GM12891 (cell line): ENCODE results near the gene CPO.

ENCODE experiments used
- DNase-seq: peaks from one replicate; pipeline ENCODE4 v3.0.0; 2011; ENCODE audit warnings: low spot score; ENCODE audit not compliant: insufficient read length
- FAIRE-seq: peaks from 2 replicates; lab custom pipeline; 2011; peaks lifted over from hg19 to GRCh38; lab: Jason Lieb, UNC
- PAX5 ChIP-seq: IDR thresholded peaks from 2 replicates; pipeline ENCODE4 v1.6.1; 2011; ENCODE audit warnings: low read length, moderate library complexity, mild to moderate bottlenecking; ENCODE audit not compliant: insufficient read depth, severe bottlenecking
- POLR2A ChIP-seq: IDR thresholded peaks from 2 replicates; pipeline ENCODE4 v1.6.1; 2011; ENCODE audit warnings: low read depth, low read length, control low read depth
- POLR2AphosphoS5 ChIP-seq: IDR thresholded peaks from 2 replicates; pipeline ENCODE4 v1.6.1; 2011; ENCODE audit warnings: low read depth, low read length, control low read depth
- POU2F2 ChIP-seq: IDR thresholded peaks from 2 replicates; pipeline ENCODE4 v1.6.1; 2011; ENCODE audit warnings: low read depth, mild to moderate bottlenecking, control low read depth, low read length, moderate library complexity
- SPI1 ChIP-seq: IDR thresholded peaks from 2 replicates; pipeline ENCODE4 v1.6.1; 2011; ENCODE audit warnings: low read depth, low read length, control low read depth
- TAF1 ChIP-seq: IDR thresholded peaks from 2 replicates; pipeline ENCODE4 v1.6.1; 2011; ENCODE audit warnings: low read depth, low read length, control low read depth

The CPO gene

GRCh38 chr2:206984206-206984605 is 44.9 kb downstream of the CPO start:
- FAIRE-seq: no peak
- DNase-seq: no peak
- TF ChIP-seq TAF1: no peak
- TF ChIP-seq POLR2A: no peak
- TF ChIP-seq SPI1: no peak
- no peak for TF ChIP-seq POLR2AphosphoS5
- TF ChIP-seq PAX5: no peak
- no peak for TF ChIP-seq POU2F2

- FAIRE-seq: peak; percentile 31
- TF ChIP-seq SPI1: no peak
- no peak for TF ChIP-seq TAF1
- TF ChIP-seq POU2F2: no peak
- TF ChIP-seq PAX5: no peak
- TF ChIP-seq POLR2AphosphoS5: no peak
- TF ChIP-seq POLR2A: no peak
- no peak for DNase-seq
Measured at GRCh38 chr2:206986943-206987342, 47.6 kb downstream of the CPO start.

- FAIRE-seq (no peak), DNase-seq (no peak)
- no peak for TF ChIP-seq PAX5
- TF ChIP-seq POLR2A: no peak
- TF ChIP-seq TAF1: no peak
- TF ChIP-seq SPI1: no peak
- TF ChIP-seq POLR2AphosphoS5: no peak
- TF ChIP-seq POU2F2: no peak
Measured at GRCh38 chr2:206987810-206988209, 48.5 kb downstream of the CPO start.

- DNase-seq (no peak), FAIRE-seq (no peak)
- no peak for TF ChIP-seq POLR2AphosphoS5
- no peak for TF ChIP-seq PAX5
- TF ChIP-seq TAF1: no peak
- TF ChIP-seq POLR2A: no peak
- TF ChIP-seq SPI1: no peak
- TF ChIP-seq POU2F2: no peak
Measured at GRCh38 chr2:206988884-206989283, 49.6 kb downstream of the CPO start.

- FAIRE-seq (peak; percentile 84), DNase-seq (no peak)
- TF ChIP-seq POLR2A: no peak
- no peak for TF ChIP-seq TAF1
- no peak for TF ChIP-seq SPI1
- no peak for TF ChIP-seq POU2F2
- no peak for TF ChIP-seq PAX5
- TF ChIP-seq POLR2AphosphoS5: no peak
Measured at GRCh38 chr2:206989311-206989710, 50.0 kb downstream of the CPO start.

GRCh38 chr2:206990360-206990759 is 51.0 kb downstream of the CPO start:
- no peak for FAIRE-seq
- DNase-seq: no peak
- TF ChIP-seq SPI1 (no peak), PAX5 (no peak), TAF1 (no peak), POU2F2 (no peak), POLR2A (no peak), POLR2AphosphoS5 (no peak)

- DNase-seq: no peak
- TF ChIP-seq PAX5 (no peak), POLR2A (no peak), POLR2AphosphoS5 (no peak), SPI1 (no peak), POU2F2 (no peak), TAF1 (no peak)
- FAIRE-seq: no peak
Measured at GRCh38 chr2:206991070-206991469, 51.8 kb downstream of the CPO start.

GRCh38 chr2:206993396-206993911 is 54.1 kb downstream of the CPO start:
- DNase-seq (no peak), FAIRE-seq (no peak)
- TF ChIP-seq TAF1 (no peak), SPI1 (no peak), POLR2AphosphoS5 (no peak), POU2F2 (no peak), PAX5 (no peak), POLR2A (no peak)

GRCh38 chr2:206993964-206994363 is 54.6 kb downstream of the CPO start:
- TF ChIP-seq POLR2AphosphoS5: no peak
- no peak for TF ChIP-seq POLR2A
- TF ChIP-seq POU2F2: no peak
- TF ChIP-seq PAX5: no peak
- TF ChIP-seq TAF1: no peak
- no peak for TF ChIP-seq SPI1
- FAIRE-seq: no peak
- no peak for DNase-seq
